Activated CD4-positive, CD25-positive, alpha-beta regulatory T cell (primary cell): Measurements from ENCODE around the gene APBA2.

Experiments used
- DNase-seq, 4 experiments: peaks; one replicate each; lab custom pipeline; 2025; lab: John Stamatoyannopoulos, UW

Gene APBA2

DNA sequence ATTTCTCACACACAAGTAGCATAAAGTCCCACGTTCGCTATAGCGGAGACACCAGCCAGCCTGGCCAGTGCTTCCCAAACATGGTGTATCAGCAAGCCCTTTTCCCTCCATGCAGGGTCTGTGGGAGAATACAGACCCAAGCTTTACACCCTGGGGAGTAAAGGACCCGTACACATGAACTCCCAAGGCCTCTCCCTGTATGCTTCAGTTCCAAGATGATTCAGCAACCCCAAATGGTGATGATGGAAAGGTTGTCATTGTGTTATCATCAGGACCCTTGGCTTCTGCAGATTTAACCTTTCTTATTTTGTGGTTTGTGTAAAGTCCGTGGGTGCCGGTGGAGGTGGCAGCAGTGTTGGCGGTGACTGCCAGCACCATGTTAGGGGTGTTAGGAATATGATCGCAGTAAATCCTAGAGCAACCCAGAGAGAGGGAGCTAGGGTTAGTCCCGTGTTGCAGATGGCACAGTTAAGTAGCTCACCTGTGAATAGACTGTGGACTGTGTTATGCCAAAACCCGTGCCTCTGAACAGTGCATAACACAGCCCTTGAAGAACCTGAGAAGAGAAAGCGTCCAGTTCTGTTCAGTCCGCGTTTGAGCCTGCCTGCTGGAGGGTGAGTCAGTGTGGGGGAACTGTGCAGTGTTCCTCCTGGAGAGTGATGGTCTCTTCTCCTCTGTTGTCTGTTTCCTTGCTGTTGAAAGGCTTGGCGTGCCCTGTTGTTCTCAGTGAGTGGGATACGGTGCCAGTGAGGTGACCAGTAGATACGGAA is 174.3 kb downstream of the APBA2 start:
- DNase-seq, result no peak

DNA sequence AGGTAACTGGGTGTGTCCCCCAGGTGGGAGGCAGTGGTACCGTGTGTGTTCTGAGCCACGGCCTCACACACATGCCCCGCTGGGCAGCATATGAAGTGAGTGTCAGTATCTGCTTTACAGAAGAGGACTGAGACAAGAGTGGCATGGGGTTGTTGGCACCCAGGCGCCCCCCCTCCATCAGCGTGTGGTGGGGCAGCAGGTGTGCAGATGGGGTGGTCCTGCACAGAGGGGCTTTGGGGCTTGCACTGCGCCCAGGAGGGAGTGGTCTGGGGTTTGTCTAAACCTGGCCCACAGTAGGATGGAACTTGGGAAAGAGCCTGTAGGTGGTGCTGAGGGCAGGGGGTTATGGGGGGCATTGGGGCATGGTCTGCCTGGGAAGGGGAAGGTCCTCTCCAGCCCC is 176.0 kb downstream of the APBA2 start:
- no peak for DNase-seq

DNA sequence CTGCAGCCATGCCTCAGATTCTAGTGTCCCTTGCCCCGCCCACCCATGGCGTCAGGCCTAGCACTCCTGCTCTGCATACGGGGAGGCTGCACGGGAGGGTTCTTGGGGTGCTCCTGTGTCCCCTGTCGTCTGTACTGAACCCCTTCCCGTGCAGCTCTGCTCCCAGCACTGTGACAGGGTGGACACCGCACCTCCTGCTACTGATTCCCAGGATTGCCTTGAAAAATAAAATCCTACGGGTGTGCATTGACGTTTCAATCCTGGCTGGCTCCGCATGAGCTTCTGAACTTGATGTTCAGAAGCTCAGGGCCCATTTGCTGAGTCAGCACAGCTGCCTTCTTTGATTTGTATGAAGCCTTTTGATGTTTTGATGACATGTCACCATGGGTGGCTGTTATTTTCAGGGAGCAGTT is 176.4 kb downstream of the APBA2 start:
- DNase-seq, result no peak

DNA sequence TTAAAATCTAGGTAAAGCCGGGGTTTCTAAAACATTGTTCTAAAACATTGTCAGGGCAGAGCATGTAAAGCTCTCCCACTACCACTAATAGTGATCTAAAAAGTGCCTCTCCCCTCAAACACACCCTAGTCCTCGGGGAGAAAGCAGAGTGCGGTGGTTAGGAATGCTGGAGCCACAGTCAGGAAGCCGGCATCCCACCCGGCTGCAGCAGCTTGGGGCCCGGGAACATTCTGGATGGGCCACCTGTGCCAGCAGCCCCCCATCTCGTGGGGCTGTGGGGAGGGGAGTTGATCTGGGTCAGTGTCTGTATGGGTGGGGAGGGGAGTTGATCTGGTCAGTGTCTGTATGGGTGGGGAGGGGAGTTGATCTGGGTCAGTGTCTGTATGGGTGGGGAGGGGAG is 176.9 kb downstream of the APBA2 start:
- no peak for DNase-seq

DNA sequence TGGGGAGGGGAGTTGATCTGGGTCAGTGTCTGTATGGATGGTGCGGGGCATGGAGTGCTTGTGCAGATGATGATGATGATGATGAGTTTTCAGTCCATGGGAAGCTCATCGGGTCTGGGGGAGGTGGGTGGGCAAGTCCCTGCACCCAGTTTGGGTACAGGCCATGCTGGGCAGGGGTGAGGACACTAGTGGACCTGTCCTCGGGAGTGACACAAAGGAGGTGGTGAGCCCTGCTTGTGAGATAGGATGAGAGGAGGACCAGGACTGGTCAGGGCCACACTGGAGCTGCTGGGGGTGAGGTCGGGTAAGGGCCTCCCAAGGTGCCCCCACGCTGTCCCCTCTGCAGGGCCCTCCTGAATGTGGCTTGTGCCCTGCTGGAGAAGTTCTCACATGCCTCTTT is 177.9 kb downstream of the APBA2 start:
- DNase-seq, result no peak

DNA sequence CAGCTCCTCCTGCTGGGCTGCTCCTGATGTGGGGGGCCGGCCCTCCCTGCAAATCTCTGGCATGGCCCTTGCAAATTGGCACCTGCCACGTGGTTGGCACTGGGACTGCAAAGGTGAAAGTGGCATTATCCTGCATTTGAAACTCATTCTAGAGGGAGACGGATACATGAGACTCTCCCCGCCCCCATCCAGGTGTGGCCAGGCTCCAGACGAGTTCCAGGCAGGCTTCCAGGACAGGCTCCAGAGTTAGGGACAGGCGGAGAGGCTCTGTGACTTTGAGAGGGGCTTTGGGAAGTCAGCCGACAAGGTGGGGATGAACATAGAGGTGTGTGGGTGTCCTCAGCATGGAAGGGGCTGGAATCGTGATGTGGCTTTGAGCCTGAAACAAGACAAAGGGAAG is 178.5 kb downstream of the APBA2 start:
- no peak for DNase-seq

DNA sequence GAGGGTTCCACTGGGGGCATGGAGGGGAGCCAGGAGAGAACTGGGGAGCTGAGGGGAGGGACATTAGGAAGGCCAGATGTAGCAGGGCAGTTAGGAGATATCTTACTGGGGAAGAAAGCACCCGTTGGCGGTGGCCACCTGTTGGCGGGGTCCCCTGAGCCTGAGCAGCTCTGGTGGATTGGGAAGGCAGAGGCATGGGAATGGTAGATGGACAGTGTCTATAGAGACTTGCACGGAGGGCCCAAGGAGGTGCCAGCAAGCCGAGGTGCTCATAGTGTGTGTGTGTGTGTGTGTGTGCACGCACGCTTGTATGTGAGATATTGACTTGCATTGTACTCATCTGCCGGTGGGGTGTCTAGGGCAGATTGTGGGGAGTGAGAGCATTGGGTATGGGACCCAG is 179.0 kb downstream of the APBA2 start:
- DNase-seq, result no peak

DNA sequence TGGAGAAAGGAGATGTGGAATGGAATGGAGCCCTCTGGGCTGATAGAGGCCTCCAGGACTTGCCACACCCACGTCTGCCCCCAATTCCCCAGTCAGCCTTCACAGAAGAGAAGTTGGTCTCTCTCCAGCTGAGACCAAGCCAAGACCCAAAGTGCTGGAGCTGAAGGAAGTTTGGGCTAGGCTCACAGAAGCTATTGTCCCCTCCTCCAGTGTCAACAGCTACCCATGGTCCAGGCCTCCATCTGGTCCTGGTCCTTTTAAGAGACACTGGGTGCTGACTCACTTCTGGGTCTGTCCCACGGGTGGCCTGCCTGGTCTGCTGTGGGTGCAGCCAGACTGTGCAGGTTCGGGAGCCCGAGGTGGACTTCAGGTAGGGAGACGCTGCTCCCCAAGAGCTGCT is 179.8 kb downstream of the APBA2 start:
- DNase-seq, result no peak

DNA sequence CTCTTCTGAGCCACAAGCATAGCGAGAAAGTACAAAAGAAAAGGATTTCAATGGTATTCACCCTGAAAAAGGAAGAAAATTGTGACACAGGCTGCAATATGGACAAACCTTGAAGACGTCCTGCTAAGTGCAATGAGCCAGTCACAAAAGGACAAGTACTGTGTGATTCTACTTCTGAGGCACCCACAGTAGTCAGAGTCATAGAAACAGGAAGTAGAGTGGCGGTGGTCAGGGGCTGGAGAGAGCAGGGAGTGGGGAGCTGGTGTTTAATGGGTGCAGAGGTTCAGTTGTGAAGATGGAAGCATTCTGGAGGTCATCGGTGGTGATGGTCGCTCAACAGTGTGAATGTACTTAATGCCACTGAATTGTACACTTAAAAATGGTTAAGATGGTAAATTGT is 180.5 kb downstream of the APBA2 start:
- no peak for DNase-seq

DNA sequence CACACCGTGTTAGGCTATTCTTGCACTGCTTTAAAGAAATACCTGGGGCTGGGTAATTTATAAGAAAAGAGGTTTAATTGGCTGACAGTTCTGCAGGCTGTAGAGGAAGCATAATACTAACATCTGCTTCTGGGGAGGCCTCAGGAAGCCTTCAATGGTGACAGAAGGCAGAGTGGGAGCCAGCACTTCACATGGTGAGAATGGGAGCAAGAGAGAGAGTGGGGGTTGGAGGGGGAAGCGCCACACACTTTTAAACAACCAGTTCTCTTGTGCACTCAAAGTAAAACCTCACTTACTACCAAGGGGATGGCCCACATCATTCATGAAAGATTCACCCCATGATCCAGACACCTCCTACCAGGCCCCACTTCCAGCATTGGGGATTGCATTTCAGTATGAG is 181.1 kb downstream of the APBA2 start:
- no peak for DNase-seq

DNA sequence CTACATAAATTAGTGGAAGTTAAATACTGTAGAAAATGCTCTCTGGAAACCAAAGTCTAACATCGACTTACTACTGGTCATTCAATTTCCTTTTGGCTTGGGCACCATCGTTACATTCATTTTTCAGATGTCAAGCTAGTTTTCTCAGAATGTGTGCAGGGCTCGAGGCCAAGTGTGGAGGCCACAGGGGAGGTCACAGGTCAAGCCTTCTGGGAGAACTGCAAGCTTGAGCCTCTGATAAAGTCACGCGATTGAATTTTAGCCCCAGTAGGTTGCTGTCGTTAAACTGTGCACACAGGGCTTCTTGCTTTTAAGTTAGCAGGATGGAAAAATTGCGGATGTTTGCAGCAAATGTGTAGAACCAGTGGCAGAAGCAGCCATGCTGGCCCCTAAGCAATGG is 182.2 kb downstream of the APBA2 start:
- no peak for DNase-seq

DNA sequence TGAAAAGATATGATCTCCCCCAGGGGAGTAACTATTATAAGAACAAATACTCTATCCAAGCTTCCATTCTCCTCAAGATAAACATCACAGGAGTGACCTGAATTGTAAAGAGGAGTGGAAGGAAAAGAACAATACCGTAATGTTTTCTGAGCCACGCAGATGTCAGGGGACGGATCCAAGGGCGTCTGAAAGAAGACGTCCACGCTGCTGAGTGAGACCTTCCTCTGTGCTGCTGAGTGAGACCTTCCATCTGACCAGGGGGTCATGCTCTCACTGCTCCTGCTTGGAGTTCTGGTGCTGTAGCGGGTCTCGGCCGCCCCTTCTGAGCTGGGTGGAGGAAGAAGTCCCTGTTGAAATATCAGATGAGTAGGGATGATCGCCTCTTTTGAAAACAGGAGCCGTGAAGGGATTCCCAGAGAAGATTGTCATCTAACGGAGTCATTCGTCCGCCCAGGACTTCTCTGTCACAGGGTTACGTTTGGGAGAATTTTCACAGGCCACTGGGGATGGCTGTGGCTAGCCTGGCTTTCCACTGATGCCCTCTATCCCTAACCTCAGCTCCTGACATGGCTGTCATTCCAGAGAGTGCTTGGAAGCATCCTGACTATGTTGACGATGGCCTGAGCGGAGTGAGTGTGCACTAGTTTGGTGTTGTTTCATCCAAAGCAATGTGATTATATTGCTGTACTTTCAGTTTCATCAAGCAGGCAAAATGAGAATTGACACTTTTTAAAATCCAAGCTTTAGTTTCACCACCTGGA is 184.9 kb downstream of the APBA2 start:
- no peak for DNase-seq

DNA sequence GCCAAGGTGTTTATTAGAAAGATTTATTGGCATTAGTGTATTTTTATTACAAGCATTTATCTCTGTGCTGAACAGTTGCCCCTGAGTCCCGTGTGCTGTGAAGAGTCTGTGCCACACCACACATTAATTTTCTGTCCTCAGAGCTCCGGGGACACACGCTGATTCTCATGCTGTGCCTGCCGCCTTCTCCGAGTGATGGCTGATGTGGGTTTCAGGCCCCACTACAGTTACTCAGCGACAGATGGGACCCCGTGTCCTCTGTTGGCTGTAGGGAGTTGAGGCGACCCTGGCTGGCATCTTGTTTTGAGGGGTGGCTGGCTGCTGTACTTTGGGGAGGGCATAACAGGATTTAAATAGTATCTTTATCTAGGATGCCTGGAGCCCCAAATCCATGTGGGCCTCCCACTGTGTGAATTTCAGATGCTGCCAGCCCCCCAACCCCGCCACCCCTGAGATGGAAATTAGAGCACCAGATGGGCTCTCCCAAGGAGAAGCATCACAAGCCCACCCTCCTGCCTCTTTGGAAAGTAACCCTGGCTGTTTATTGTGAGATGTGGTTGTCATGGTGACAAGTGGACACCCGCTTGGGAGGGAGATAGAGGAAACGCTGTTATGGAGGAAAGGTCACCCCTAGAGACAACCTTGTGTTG is 185.6 kb downstream of the APBA2 start:
- no peak for DNase-seq

DNA sequence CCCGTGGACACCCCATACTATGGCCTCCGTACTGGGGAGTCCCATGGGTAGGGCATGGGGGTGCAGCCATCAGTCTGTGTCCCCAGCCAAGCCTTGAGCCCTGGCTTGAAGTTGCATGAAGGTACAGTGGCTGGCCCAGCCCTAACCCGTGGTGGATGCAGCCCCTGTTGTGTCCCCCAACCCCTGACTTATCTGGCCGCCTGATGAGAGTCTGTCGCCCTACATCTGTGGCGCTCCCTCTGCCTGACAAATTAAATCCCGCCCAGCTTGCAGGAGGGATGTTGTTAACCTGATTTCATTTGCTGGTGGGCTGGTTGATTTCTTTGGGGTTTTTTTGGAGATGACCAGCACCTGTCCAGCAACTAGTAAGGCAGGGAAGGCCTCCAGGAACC is 186.1 kb downstream of the APBA2 start:
- DNase-seq, result no peak

DNA sequence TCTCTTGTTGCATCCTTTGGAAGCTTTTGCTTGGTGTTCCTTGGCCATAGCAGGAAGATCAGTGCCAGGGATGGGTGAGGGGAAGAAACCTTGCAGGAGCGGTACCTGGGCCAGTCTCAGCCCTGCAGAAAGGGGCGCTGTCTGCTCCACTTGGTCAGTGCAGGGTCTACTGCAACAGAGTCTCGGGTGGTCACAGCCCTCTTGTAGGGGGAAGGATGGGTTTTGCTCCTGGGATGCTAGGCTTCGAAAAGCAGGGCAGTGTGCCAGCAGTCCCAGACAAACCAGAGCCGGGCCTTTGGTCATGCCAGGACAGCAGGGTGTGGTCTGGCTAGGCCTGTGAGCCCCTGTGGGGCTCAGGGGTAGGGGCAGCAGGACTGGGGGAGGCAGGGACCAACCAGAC is 186.7 kb downstream of the APBA2 start:
- no peak for DNase-seq

DNA sequence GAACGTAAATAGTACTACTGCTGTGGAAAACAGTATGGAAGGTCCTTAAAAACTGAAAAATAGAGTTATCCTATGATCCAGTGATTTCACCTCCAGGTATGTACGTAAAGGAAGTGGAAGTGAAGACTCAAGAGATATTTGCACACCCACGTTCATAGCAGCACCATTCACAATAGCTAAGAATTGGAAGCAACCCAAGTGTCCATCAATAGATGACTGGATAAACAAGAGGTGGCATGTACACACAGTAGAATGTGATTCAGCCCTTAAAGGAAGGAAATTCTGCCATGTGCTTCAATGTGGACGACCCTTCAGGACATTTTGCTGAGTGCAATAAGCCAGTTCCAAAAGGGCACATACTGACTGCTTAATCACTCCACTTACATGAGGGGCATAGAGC is 188.3 kb downstream of the APBA2 start:
- no peak for DNase-seq

DNA sequence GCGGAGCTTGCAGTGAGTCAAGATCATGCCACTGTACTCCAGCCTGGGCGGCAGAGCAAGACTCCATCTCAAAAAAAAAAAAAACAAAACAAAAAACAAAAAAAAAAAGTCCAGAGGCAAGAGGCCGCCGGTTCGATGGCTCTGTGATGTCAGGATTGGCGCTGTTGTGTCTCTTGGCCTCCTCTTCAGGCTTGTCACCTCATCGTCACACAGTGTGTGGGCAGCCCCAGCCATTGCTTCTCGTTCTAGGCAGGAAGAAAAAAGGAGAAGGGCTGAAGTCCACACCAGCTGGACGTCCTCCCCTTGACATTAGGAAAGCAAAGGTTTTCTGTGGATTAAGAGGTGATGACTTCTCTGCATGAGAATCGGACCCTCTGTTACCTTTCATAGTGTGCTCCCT is 192.8 kb downstream of the APBA2 start:
- DNase-seq, result no peak

DNA sequence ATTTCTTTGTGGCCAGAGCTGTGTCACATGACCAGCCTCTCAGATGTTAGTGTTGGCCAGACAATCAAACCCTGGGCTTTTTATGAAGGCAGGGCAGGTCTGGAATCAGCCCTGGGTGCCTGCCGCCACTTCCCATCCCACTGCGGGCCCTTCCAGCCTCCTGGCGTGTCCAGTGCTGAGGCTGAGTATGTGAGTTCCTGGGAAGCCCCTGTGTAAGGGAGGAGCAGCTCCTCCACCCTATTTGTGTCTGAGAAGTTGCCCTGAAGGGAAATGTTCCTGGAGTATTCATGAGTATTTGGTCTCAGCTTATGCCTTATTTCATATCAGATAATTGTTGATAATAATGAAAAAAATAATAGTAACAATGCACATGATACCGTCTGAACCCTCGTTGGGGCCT is 193.7 kb downstream of the APBA2 start:
- DNase-seq, result no peak

DNA sequence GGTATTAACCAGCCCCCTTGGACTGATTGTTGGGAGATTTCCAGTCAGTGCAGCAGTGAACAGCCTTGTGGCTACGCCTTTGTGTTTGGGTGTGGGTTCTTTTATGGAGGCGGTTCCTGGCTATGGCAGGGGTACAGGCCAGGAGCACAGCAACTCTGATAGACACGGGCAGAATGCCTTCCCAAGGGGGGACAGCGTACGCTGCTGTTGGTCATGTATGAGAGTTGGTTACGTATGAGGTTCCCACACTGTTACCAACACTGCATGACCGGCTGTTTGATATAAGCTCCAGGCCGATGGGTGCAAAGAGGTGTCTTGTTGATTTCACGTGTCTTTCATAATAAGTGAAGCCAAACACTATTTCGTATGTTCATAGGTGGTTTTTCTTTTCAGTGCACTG is 196.0 kb downstream of the APBA2 start:
- DNase-seq, result no peak

DNA sequence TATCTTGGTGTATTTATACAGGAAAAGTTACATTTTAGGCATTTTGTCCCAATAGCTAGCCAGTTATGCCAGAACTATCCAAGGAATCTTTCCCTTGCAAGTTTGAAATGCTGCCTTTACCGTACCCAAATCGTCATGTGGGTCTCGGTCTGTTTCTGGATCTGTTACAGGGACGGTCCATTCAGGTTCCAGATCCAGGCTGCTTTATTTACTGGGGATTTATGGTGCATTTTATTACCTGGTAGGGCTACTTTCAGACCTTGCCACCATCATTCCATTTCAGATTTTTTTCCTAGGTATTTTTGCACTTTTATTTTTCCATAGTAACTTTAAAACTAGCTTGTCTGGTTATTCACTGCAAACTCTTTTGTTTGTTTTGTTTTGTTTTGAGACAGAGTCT is 197.4 kb downstream of the APBA2 start:
- DNase-seq, result no peak

DNA sequence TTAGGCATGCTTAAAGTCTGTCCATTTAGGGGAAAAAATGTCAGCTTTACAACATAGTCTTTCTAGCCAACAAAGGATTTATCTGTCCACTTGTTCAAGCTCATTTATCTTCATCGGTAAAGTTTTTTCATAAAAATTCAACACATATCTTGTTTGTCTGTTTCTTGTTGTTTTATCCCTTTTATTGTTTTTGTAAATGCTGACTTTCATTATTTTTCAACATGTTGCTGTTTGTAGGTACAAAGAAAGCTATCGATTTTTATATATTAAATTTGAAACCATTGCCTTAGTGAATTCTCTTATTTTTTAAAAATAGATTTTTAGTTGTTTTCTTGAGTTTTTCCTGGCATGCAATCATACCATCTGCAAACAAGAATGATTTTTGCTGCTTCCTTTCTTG is 198.1 kb downstream of the APBA2 start:
- DNase-seq, result no peak

DNA sequence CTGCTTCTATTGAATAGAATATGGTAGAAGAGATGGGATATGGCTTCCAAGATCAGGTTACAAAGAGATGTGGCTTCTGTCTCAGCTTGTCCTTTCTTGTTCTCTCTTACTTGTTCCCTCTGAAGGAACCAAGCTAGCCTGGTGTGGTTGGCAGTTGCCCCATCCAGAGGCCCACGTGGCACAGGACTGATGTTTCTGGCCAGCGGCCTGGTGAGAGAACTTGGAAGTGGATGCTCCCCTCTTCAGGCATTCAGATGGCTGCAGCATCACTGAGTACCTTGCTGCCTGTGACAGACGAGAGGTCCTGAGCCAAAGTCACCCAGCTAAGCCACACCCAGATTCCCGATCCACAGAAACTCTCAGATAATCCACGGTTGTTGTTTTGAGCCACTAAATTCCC is 200.2 kb downstream of the APBA2 start:
- no peak for DNase-seq

DNA sequence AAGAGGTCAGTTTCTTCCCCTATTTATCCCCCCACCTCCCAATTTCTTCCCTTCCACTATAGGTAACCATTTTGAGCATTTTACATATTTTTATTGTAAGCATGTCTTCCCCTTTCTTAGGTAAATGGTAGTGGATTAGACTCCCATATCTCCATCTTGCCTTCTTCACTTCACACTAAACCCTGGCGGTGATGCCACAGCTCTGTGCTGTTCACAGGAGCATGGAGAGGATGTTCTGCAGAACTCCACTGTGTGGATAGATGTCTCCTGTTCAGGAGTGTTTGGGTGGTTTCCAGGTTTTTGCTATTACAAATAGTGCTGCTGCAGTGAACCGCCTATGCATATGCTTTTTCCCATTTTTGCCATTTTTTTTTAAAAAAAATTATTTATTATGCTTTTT is 201.1 kb downstream of the APBA2 start:
- DNase-seq, result no peak
